Mesenchymal stem cell (in vitro differentiated cells and primary cell): Measurements from ENCODE around the gene RNF112.

Source experiments
- DNase-seq: peaks from one replicate; pipeline ENCODE4 v3.0.0-alpha.2; 2013
- H2AFZ ChIP-seq: one replicate; pipeline ENCODE4 v1.6.1; 2013; ENCODE audit warnings: low read depth, mild to moderate bottlenecking, control low read depth, inconsistent platforms, low read length, moderate library complexity
- H2AK5ac ChIP-seq: 2 replicates; pipeline ENCODE4 v1.6.1; 2013; ENCODE audit warnings: low read length, moderate library complexity, mild to moderate bottlenecking, inconsistent platforms; ENCODE audit not compliant: severe bottlenecking
- H2BK120ac ChIP-seq: one replicate; pipeline ENCODE4 v1.6.1; 2013; ENCODE audit warnings: low read depth, mild to moderate bottlenecking, inconsistent platforms, low read length, moderate library complexity
- H2BK12ac ChIP-seq, 2 experiments: one replicate each; pipeline ENCODE4 v1.6.1; 2013; ENCODE audit warnings: inconsistent platforms in 2 of 2, low read length in 2 of 2, mild to moderate bottlenecking in 2 of 2, moderate library complexity in 2 of 2, control low read depth in 1 of 2
- H2BK15ac ChIP-seq: one replicate; pipeline ENCODE4 v1.6.1; 2013; ENCODE audit warnings: mild to moderate bottlenecking, low read depth, inconsistent platforms; ENCODE audit not compliant: poor library complexity, severe bottlenecking
- H2BK5ac ChIP-seq: 2 replicates; pipeline ENCODE4 v1.6.1; 2013; ENCODE audit warnings: low read depth, mild to moderate bottlenecking, low read length, control low read depth, inconsistent platforms; ENCODE audit not compliant: poor library complexity, severe bottlenecking
- H3K14ac ChIP-seq, 2 experiments: one replicate each; pipeline ENCODE4 v1.6.1; 2013; ENCODE audit warnings: inconsistent platforms in 2 of 2, low read length in 2 of 2, control low read depth in 1 of 2, mild to moderate bottlenecking in 1 of 2, moderate library complexity in 1 of 2
- H3K18ac ChIP-seq, 2 experiments: one replicate each; pipeline ENCODE4 v1.6.1; 2013; ENCODE audit warnings: inconsistent platforms in 2 of 2, low read length in 2 of 2, control low read depth in 1 of 2, low read depth in 1 of 2, mild to moderate bottlenecking in 1 of 2
- H3K23ac ChIP-seq, 2 experiments: one replicate each; pipeline ENCODE4 v1.6.1; 2013; ENCODE audit warnings: inconsistent platforms in 2 of 2, low read length in 2 of 2, mild to moderate bottlenecking in 2 of 2, moderate library complexity in 2 of 2, control low read depth in 1 of 2
- H3K27ac ChIP-seq: 2 replicates; pipeline ENCODE4 v1.5.1; 2013; ENCODE audit warnings: mild to moderate bottlenecking, moderate library complexity, low read length, control low read depth, inconsistent platforms; ENCODE audit not compliant: poor library complexity, severe bottlenecking
- H3K27me3 ChIP-seq, 2 experiments: 2 replicates each; pipeline versions ENCODE4 v1.6.1 to v1.7.0; 2013; ENCODE audit warnings: low read length in 2 of 2, mild to moderate bottlenecking in 2 of 2, moderate library complexity in 2 of 2, control low read depth in 1 of 2, inconsistent platforms in 1 of 2; ENCODE audit not compliant: control insufficient read depth in 1 of 2, insufficient read depth in 1 of 2
- H3K36me3 ChIP-seq, 2 experiments: 2 replicates each; pipeline versions ENCODE4 v1.6.1 to v1.7.0; 2013; ENCODE audit warnings: low read length in 2 of 2, control low read depth in 1 of 2, inconsistent platforms in 1 of 2, low read depth in 1 of 2, mild to moderate bottlenecking in 1 of 2; ENCODE audit not compliant: insufficient read depth in 2 of 2, control insufficient read depth in 1 of 2
- H3K4ac ChIP-seq, 2 experiments: one replicate each; pipeline ENCODE4 v1.6.1; 2013; ENCODE audit warnings: inconsistent platforms in 2 of 2, low read length in 2 of 2, mild to moderate bottlenecking in 2 of 2, moderate library complexity in 2 of 2, control low read depth in 1 of 2, low read depth in 1 of 2
- H3K4me1 ChIP-seq: 2 replicates; pipeline ENCODE4 v1.6.1; 2013; ENCODE audit warnings: low read depth, low read length, control low read depth; ENCODE audit not compliant: control insufficient read depth, insufficient read depth
- H3K4me2 ChIP-seq: 2 replicates; pipeline ENCODE4 v1.6.1; 2013; ENCODE audit warnings: low read length, mild to moderate bottlenecking, inconsistent platforms; ENCODE audit not compliant: poor library complexity, severe bottlenecking
- H3K4me3 ChIP-seq, 2 experiments: 2 replicates each; pipeline versions ENCODE4 v1.5.1 to v1.7.0; 2013; ENCODE audit warnings: low read length in 2 of 2, mild to moderate bottlenecking in 2 of 2, control low read depth in 1 of 2, low read depth in 1 of 2; ENCODE audit not compliant: insufficient read depth in 1 of 2
- H3K79me1 ChIP-seq: replicated peaks from 2 replicates; pipeline ENCODE4 v1.6.1; 2013; ENCODE audit warnings: mild to moderate bottlenecking, control low read depth, low read length, inconsistent platforms; ENCODE audit not compliant: poor library complexity, severe bottlenecking
- H3K9ac ChIP-seq: 2 replicates; pipeline ENCODE4 v1.7.0; 2013; ENCODE audit warnings: mild to moderate bottlenecking, low read length, moderate library complexity
- H3K9me3 ChIP-seq: 2 replicates; pipeline ENCODE4 v1.7.0; 2013; ENCODE audit warnings: mild to moderate bottlenecking, low read length; ENCODE audit not compliant: control insufficient read depth
- H4K8ac ChIP-seq: one replicate; pipeline ENCODE4 v1.6.1; 2013; ENCODE audit warnings: inconsistent platforms, mild to moderate bottlenecking, low read length, moderate library complexity
- H4K91ac ChIP-seq: one replicate; pipeline ENCODE4 v1.6.1; 2013; ENCODE audit warnings: mild to moderate bottlenecking, low read length, inconsistent platforms
- WGBS: methylation state at CpG from one replicate; pipeline ENCODE4 v1.1.7; 2013; ENCODE audit warnings: mixed read lengths; 5-methylcytosine and 5-hydroxymethylcytosine counted together

The RNF112 gene

GRCh38 chr17:19364699-19365498 is 46.1 kb upstream of the RNF112 start:
- Histone ChIP-seq H3K4me2 (no peak overlapping the region), H3K23ac (no peak overlapping the region), H2AK5ac (no peak overlapping the region), H3K4ac (peak overlapping the region in 1 of 2 experiments; percentile 12), H3K9ac (no peak overlapping the region), H2BK15ac (no peak overlapping the region), H3K27ac (no peak overlapping the region), H3K36me3 (peaks cover 0 to 5% of the 10 kb centered on the region in 2 experiments), H3K27me3 (no peaks in the 10 kb centered on the region), H2AFZ (no peak overlapping the region), H3K18ac (peak overlapping the region in 1 of 2 experiments; percentile 7), H4K91ac (peak overlapping the region; percentile 21), H2BK5ac (no peak overlapping the region), H3K4me1 (peaks cover 18% of the 10 kb centered on the region), H3K14ac (peak overlapping the region in 1 of 2 experiments; percentile 30), H3K4me3 (peak overlapping the region in 1 of 2 experiments; percentile 3), H3K79me1 (peaks cover 13% of the 10 kb centered on the region), H3K9me3 (no peaks in the 10 kb centered on the region), H2BK120ac (peak overlapping the region; percentile 0), H4K8ac (peak overlapping the region; percentile 27), H2BK12ac (peak overlapping the region in 1 of 2 experiments; percentile 59)
- 97% methylated on average over 12 of the region's 14 CpGs for WGBS
- no peak for DNase-seq

- H3K23ac ChIP-seq: no peak overlapping the region
- no peak overlapping the region for H2BK12ac ChIP-seq
- no peak overlapping the region for H2BK5ac ChIP-seq
- H3K27me3 ChIP-seq: no peaks in the 10 kb centered on the region
- H3K4ac ChIP-seq: no peak overlapping the region
- 96% methylated on average over 2 of the region's 4 CpGs for WGBS
- no peak overlapping the region for H2BK120ac ChIP-seq
- H3K36me3 ChIP-seq: peaks cover 0 to 4% of the 10 kb centered on the region in 2 experiments
- no peaks in the 10 kb centered on the region for H3K9me3 ChIP-seq
- H3K27ac ChIP-seq: no peak overlapping the region
- H2AK5ac ChIP-seq: no peak overlapping the region
- H3K79me1 ChIP-seq: peaks cover 9% of the 10 kb centered on the region
- no peak overlapping the region for H3K9ac ChIP-seq
- no peak overlapping the region for H3K4me3 ChIP-seq
- no peak overlapping the region for H2BK15ac ChIP-seq
- no peak overlapping the region for H3K14ac ChIP-seq
- no peak for DNase-seq
- peaks cover 18% of the 10 kb centered on the region for H3K4me1 ChIP-seq
- no peak overlapping the region for H3K4me2 ChIP-seq
- H4K91ac ChIP-seq: no peak overlapping the region
- H2AFZ ChIP-seq: no peak overlapping the region
- no peak overlapping the region for H4K8ac ChIP-seq
- no peak overlapping the region for H3K18ac ChIP-seq
Observed at GRCh38 chr17:19365499-19365817, 45.6 kb upstream of the RNF112 start.

DNA sequence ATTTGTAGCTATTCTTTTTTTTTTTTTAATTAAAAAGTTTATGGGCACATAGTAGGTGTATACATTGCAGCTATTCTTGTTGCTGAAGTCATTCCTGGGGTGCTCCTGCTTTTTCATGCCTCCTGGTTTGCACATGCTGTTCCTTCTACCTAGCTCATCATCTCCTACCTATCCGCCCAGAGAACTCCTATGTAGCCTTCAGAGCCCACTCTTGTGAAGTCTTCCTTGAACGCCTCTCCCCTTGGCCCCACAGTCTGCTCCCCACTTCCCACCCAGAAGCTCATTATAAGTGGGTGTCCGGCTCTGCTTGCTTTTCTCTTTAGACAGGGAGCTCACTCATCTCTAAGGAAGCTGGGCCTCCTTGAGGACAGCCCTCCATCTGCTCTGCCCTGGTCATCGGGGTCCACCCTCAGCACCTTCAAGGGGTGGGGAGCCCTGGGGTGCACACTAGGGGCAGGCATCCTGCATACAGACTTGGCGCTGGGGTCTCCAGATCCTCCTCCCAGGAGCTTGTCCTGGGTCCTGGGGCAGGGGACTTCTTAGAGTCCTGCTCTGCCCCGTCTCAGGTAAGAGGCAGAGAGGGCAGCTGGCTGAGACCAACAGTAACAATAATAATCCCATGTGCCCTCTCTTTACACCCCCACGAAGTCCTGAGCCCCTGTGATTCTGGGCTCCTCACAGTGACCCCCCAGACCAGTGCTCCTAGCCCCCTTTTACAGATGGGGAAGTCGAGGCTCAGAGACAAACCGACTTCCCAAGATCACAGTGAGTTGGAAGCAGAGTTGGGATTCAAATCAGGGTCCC is 45.0 kb upstream of the RNF112 start:
- Histone ChIP-seq H3K27me3 (no peaks in the 10 kb centered on the region), H3K4me2 (no peak overlapping the region), H4K91ac (no peak overlapping the region), H3K23ac (no peak overlapping the region), H2AK5ac (no peak overlapping the region), H3K27ac (no peak overlapping the region), H3K9me3 (no peaks in the 10 kb centered on the region), H2BK120ac (no peak overlapping the region), H2AFZ (no peak overlapping the region), H3K36me3 (peaks cover 2 to 5% of the 10 kb centered on the region in 2 experiments), H3K18ac (no peak overlapping the region), H3K4me3 (no peak overlapping the region), H3K79me1 (peaks cover 8% of the 10 kb centered on the region), H2BK12ac (peak overlapping the region in 1 of 2 experiments; percentile 17), H4K8ac (no peak overlapping the region), H3K4me1 (peaks cover 18% of the 10 kb centered on the region), H3K4ac (no peak overlapping the region), H3K9ac (no peak overlapping the region), H2BK15ac (no peak overlapping the region), H3K14ac (no peak overlapping the region), H2BK5ac (no peak overlapping the region)
- 90% methylated on average over 9 of the region's 9 CpGs for WGBS
- no peak for DNase-seq

DNA sequence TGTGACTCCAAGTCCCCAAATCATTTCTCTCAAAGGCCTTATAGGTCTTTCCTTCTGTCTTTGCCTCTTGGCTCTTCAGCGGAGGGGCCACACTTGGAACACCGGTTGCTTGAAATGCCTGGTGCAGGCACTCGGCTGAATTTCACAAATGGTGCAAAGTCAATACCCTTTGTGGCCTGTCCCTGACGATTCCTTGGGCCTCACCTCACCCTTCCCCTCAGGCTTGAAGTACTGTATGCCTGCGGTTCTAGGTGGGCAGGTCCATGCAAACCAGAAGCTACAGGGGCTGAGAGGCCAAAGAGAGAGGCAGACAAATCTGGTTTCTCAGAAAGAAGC is 44.4 kb upstream of the RNF112 start:
- Histone ChIP-seq H2BK120ac (no peak overlapping the region), H3K9me3 (no peaks in the 10 kb centered on the region), H2BK12ac (no peak overlapping the region), H3K4ac (no peak overlapping the region), H2BK5ac (no peak overlapping the region), H4K91ac (no peak overlapping the region), H3K23ac (no peak overlapping the region), H3K4me1 (peaks cover 14% of the 10 kb centered on the region), H3K27me3 (no peaks in the 10 kb centered on the region), H3K36me3 (peaks cover 5 to 6% of the 10 kb centered on the region in 2 experiments), H3K4me3 (no peak overlapping the region), H3K18ac (no peak overlapping the region), H4K8ac (no peak overlapping the region), H3K14ac (no peak overlapping the region), H3K4me2 (no peak overlapping the region), H2BK15ac (no peak overlapping the region), H3K27ac (no peak overlapping the region), H3K79me1 (peaks cover 5% of the 10 kb centered on the region), H2AK5ac (no peak overlapping the region), H2AFZ (no peak overlapping the region), H3K9ac (no peak overlapping the region)
- DNase-seq: no peak
- 96% methylated on average over 5 of the region's 5 CpGs for WGBS
